SJCRH30 (cell line): ENCODE data around the gene UCMA. TPM values are rescaled to one million over a fixed set of nuclear protein-coding genes. Genes with fewer than 3 reads are reported as not detected.
A peak's percentile ranks its signal among the peaks of the same experiment; 100 is the strongest.

ENCODE experiments used
- DNase-seq, 2 experiments: peaks; one replicate each; pipeline ENCODE4 v3.0.0-alpha.2; 2015 to 2020
- H3K27ac ChIP-seq: fragments of 250-450 bp; sonication (Bioruptor Pico); 2 replicates; pipeline ENCODE4 v1.5.1; 2020; ENCODE audit warnings: mild to moderate bottlenecking, moderate library complexity
- H3K27me3 ChIP-seq: fragments of 250-450 bp; sonication (Bioruptor Pico); 2 replicates; pipeline ENCODE4 v1.5.1; 2020; ENCODE audit warnings: mild to moderate bottlenecking, moderate library complexity
- H3K36me3 ChIP-seq: fragments of 250-450 bp; sonication (Bioruptor Pico); 2 replicates; pipeline ENCODE4 v1.5.1; 2020; ENCODE audit warnings: mild to moderate bottlenecking, moderate library complexity
- H3K4me1 ChIP-seq: fragments of 250-450 bp; sonication (Bioruptor Pico); 2 replicates; pipeline ENCODE4 v1.5.1; 2020; ENCODE audit warnings: mild to moderate bottlenecking, moderate library complexity
- H3K4me3 ChIP-seq: fragments of 250-450 bp; sonication (Bioruptor Pico); 2 replicates; pipeline ENCODE4 v1.5.1; 2020; ENCODE audit warnings: mild to moderate bottlenecking, moderate library complexity
- H3K9me3 ChIP-seq: fragments of 250-450 bp; sonication (Bioruptor Pico); replicated peaks from 2 replicates; pipeline ENCODE4 v1.5.1; 2020; ENCODE audit warnings: mild to moderate bottlenecking, moderate library complexity
- total RNA-seq: library from RNA; depleted of rRNA; stranded (reverse); fragments of >200 nt; shearing (Covaris generic); gene quantifications from 2 replicates; pipeline ENCODE4 v1.2.3, GENCODE V29; 2014

UCMA gene
- total RNA-seq, 1 experiment from 2014 or later, result not detected

- no peak overlapping the region for H3K27ac ChIP-seq
- peaks cover 10% of the 10 kb centered on the region for H3K4me1 ChIP-seq
- no peak overlapping the region for H3K4me3 ChIP-seq
- no peak for DNase-seq
- no peaks in the 10 kb centered on the region for H3K36me3 ChIP-seq
- H3K27me3 ChIP-seq, result no peaks in the 10 kb centered on the region
- no peaks in the 10 kb centered on the region for H3K9me3 ChIP-seq
Measured at GRCh38 chr10:13222151-13222550, 12.0 kb downstream of the UCMA start.

- no peak for DNase-seq
- no peaks in the 10 kb centered on the region for H3K9me3 ChIP-seq
- no peaks in the 10 kb centered on the region for H3K36me3 ChIP-seq
- peaks cover 10% of the 10 kb centered on the region for H3K4me1 ChIP-seq
- H3K27ac ChIP-seq, result no peak overlapping the region
- no peaks in the 10 kb centered on the region for H3K27me3 ChIP-seq
- no peak overlapping the region for H3K4me3 ChIP-seq
Measured at GRCh38 chr10:13221572-13221971, 12.6 kb downstream of the UCMA start.

- Histone ChIP-seq H3K36me3 (no peaks in the 10 kb centered on the region), H3K4me1 (peaks cover 10% of the 10 kb centered on the region), H3K9me3 (no peaks in the 10 kb centered on the region), H3K27me3 (no peaks in the 10 kb centered on the region), H3K4me3 (peak overlapping the region; percentile 24), H3K27ac (peak overlapping the region; percentile 60)
- DNase-seq, result peak; percentile 69 to 84
Measured at GRCh38 chr10:13219685-13220670, 14.2 kb downstream of the UCMA start.

- Histone ChIP-seq H3K4me1 (peaks cover 10% of the 10 kb centered on the region), H3K4me3 (no peak overlapping the region), H3K36me3 (no peaks in the 10 kb centered on the region)
Measured at GRCh38 chr10:13218878-13219277, 15.3 kb downstream of the UCMA start.

GRCh38 chr10:13213163-13213562 is 21.0 kb downstream of the UCMA start:
- no peak overlapping the region for H3K4me3 ChIP-seq
- DNase-seq, result no peak
- no peaks in the 10 kb centered on the region for H3K9me3 ChIP-seq
- H3K4me1 ChIP-seq, result no peaks in the 10 kb centered on the region
- no peak overlapping the region for H3K27ac ChIP-seq
- H3K27me3 ChIP-seq, result no peaks in the 10 kb centered on the region
- H3K36me3 ChIP-seq, result peaks cover 25% of the 10 kb centered on the region

More at GRCh38 chr10:13218878-13219277, 15.3 kb downstream of the UCMA start:
- no peak for DNase-seq
- Histone ChIP-seq H3K9me3 (no peaks in the 10 kb centered on the region), H3K27ac (no peak overlapping the region), H3K27me3 (no peaks in the 10 kb centered on the region)

- no peak overlapping the region for H3K4me3 ChIP-seq
- peaks cover 42% of the 10 kb centered on the region for H3K36me3 ChIP-seq
- peak in 1 of 2 experiments; percentile 13 for DNase-seq
- H3K27ac ChIP-seq, result no peak overlapping the region
- no peaks in the 10 kb centered on the region for H3K9me3 ChIP-seq
- no peaks in the 10 kb centered on the region for H3K27me3 ChIP-seq
- no peaks in the 10 kb centered on the region for H3K4me1 ChIP-seq
Measured at GRCh38 chr10:13206546-13207443, 27.4 kb downstream of the UCMA start.

- no peak for DNase-seq
- no peak overlapping the region for H3K4me3 ChIP-seq
- H3K27me3 ChIP-seq, result no peaks in the 10 kb centered on the region
- H3K27ac ChIP-seq, result no peak overlapping the region
- H3K9me3 ChIP-seq, result no peaks in the 10 kb centered on the region
- H3K4me1 ChIP-seq, result no peaks in the 10 kb centered on the region
- H3K36me3 ChIP-seq, result peaks cover 45% of the 10 kb centered on the region
Measured at GRCh38 chr10:13206091-13206490, 28.1 kb downstream of the UCMA start.

- H3K36me3 ChIP-seq, result peaks cover 58% of the 10 kb centered on the region
- no peaks in the 10 kb centered on the region for H3K9me3 ChIP-seq
- no peak overlapping the region for H3K4me3 ChIP-seq
- no peaks in the 10 kb centered on the region for H3K27me3 ChIP-seq
- no peaks in the 10 kb centered on the region for H3K4me1 ChIP-seq
- no peak overlapping the region for H3K27ac ChIP-seq
- DNase-seq, result no peak
Measured at GRCh38 chr10:13201132-13201531, 33.0 kb downstream of the UCMA start.

GRCh38 chr10:13195016-13195415 is 39.2 kb downstream of the UCMA start:
- no peak overlapping the region for H3K27ac ChIP-seq
- H3K9me3 ChIP-seq, result no peaks in the 10 kb centered on the region
- no peak overlapping the region for H3K4me3 ChIP-seq
- peaks cover 67% of the 10 kb centered on the region for H3K36me3 ChIP-seq
- no peaks in the 10 kb centered on the region for H3K27me3 ChIP-seq
- no peak for DNase-seq
- H3K4me1 ChIP-seq, result no peaks in the 10 kb centered on the region

- no peak overlapping the region for H3K4me3 ChIP-seq
- H3K27me3 ChIP-seq, result no peaks in the 10 kb centered on the region
- H3K27ac ChIP-seq, result no peak overlapping the region
- no peaks in the 10 kb centered on the region for H3K4me1 ChIP-seq
- no peak for DNase-seq
- H3K36me3 ChIP-seq, result peaks cover 58% of the 10 kb centered on the region
- no peaks in the 10 kb centered on the region for H3K9me3 ChIP-seq
Measured at GRCh38 chr10:13193637-13194036, 40.5 kb downstream of the UCMA start.

GRCh38 chr10:13191362-13191761 is 42.8 kb downstream of the UCMA start:
- H3K4me1 ChIP-seq, result no peaks in the 10 kb centered on the region
- no peak overlapping the region for H3K4me3 ChIP-seq
- no peaks in the 10 kb centered on the region for H3K9me3 ChIP-seq
- H3K27ac ChIP-seq, result no peak overlapping the region
- H3K27me3 ChIP-seq, result no peaks in the 10 kb centered on the region
- DNase-seq, result no peak
- H3K36me3 ChIP-seq, result peaks cover 60% of the 10 kb centered on the region

GRCh38 chr10:13190816-13191215 is 43.4 kb downstream of the UCMA start:
- Histone ChIP-seq H3K36me3 (peaks cover 62% of the 10 kb centered on the region), H3K9me3 (no peaks in the 10 kb centered on the region), H3K27me3 (no peaks in the 10 kb centered on the region)

GRCh38 chr10:13189961-13190360 is 44.2 kb downstream of the UCMA start:
- Histone ChIP-seq H3K27ac (no peak overlapping the region), H3K4me1 (no peaks in the 10 kb centered on the region), H3K36me3 (peaks cover 67% of the 10 kb centered on the region), H3K9me3 (no peaks in the 10 kb centered on the region), H3K27me3 (no peaks in the 10 kb centered on the region), H3K4me3 (no peak overlapping the region)
- no peak for DNase-seq

More at GRCh38 chr10:13190816-13191215, 43.4 kb downstream of the UCMA start:
- Histone ChIP-seq H3K27ac (no peak overlapping the region), H3K4me3 (no peak overlapping the region), H3K4me1 (no peaks in the 10 kb centered on the region)
- no peak for DNase-seq

GRCh38 chr10:13188593-13188992 is 45.6 kb downstream of the UCMA start:
- H3K9me3 ChIP-seq, result no peaks in the 10 kb centered on the region
- H3K27ac ChIP-seq, result no peak overlapping the region
- DNase-seq, result no peak
- no peaks in the 10 kb centered on the region for H3K27me3 ChIP-seq
- peaks cover 71% of the 10 kb centered on the region for H3K36me3 ChIP-seq
- no peak overlapping the region for H3K4me3 ChIP-seq
- H3K4me1 ChIP-seq, result no peaks in the 10 kb centered on the region

GRCh38 chr10:13187135-13187534 is 47.0 kb downstream of the UCMA start:
- no peaks in the 10 kb centered on the region for H3K9me3 ChIP-seq
- no peak for DNase-seq
- H3K36me3 ChIP-seq, result peaks cover 73% of the 10 kb centered on the region
- no peak overlapping the region for H3K4me3 ChIP-seq
- H3K27ac ChIP-seq, result no peak overlapping the region
- H3K4me1 ChIP-seq, result no peaks in the 10 kb centered on the region
- no peaks in the 10 kb centered on the region for H3K27me3 ChIP-seq
